ENCODE results near the gene ADARB2. TPM values are rescaled to one million over a fixed set of nuclear protein-coding genes. Genes with fewer than 3 reads are reported as not detected.

ADARB2 gene
- total and polyA plus RNA-seq, 4 donors = 0.55 to 0.70 (median 0.59) TPM; not detected in 1

DNA sequence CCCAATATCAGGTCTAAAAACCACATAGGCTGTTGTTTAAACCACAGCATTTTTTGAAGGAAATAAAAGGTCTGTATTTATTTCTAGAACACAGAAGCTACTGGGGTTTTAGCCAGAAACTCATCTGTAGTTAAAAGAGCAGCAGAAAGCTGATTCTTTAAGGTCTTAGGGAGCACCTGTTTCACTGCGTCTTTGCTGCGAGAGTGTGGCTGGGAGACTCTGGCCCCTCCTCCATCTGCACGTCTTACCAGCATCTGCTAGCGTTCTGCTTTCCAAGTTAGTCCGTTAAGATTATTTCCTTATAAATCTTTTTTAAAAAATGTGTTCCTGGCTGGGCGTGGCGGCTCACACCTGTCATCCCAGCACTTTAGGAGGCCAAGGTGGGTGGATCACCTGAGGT, 95.9 kb downstream of the ADARB2 start:
- TF ChIP-seq HNF4A (conservative IDR thresholded peaks at IDR 0.05) (no peak), JUND (IDR thresholded peaks at IDR 0.05) (no peak), FOXA2 (IDR thresholded peaks at IDR 0.05) (no peak), EGR1 (IDR thresholded peaks at IDR 0.05; ENCODE audit: low read depth in 2 of 2) (no peak), REST (IDR thresholded peaks at IDR 0.05) (no peak), RXRA (IDR thresholded peaks at IDR 0.05) (no peak), FOXA1 (IDR thresholded peaks at IDR 0.05) (no peak), SP1 (IDR thresholded peaks at IDR 0.05) (no peak), CTCF (IDR thresholded peaks at IDR 0.05; ENCODE audit: low read depth, low read length, missing input control) (no peak), GABPA (IDR thresholded peaks at IDR 0.05 in 1 of 2, conservative IDR thresholded peaks at IDR 0.05 in 1 of 2) (no peak), RAD21 (IDR thresholded peaks at IDR 0.05) (no peak), NR2F2 (IDR thresholded peaks at IDR 0.05) (no peak), ATF3 (IDR thresholded peaks at IDR 0.05) (no peak)
- TF ChIP-seq, protein P1, sequence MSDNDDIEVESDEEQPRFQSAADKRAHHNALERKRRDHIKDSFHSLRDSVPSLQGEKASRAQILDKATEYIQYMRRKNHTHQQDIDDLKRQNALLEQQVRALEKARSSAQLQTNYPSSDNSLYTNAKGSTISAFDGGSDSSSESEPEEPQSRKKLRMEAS (IDR thresholded peaks at IDR 0.05) = no peak
- H3K36me3 ChIP-seq (ENCODE audit: control insufficient read depth in 4 of 4, insufficient read depth in 3 of 4, low read depth in 1 of 4, low read length in 3 of 4) = no peaks in the 10 kb centered on the region
- no peak overlapping the region for H3K27ac ChIP-seq (ENCODE audit: low read depth in 1 of 2, low read length in 2 of 2)
- no peak for DNase-seq (ENCODE audit: low spot score)
- no peaks in the 10 kb centered on the region for H3K4me1 ChIP-seq (ENCODE audit: control insufficient read depth in 4 of 4, insufficient read depth in 4 of 4, low read length in 3 of 4)
- 64% methylated on average over 7 of the region's 7 CpGs for WGBS
- H3K9me3 ChIP-seq (ENCODE audit: control insufficient read depth in 4 of 4, low read length in 3 of 4) = peaks cover 0 to 2% (median 0%) of the 10 kb centered on the region in 4 donors
- no peak overlapping the region for H3K9ac ChIP-seq (ENCODE audit: low read depth in 1 of 2, low read length in 2 of 2)
- peaks cover 0 to 4% (median 2%) of the 10 kb centered on the region in 4 donors for H3K27me3 ChIP-seq (ENCODE audit: control insufficient read depth in 4 of 4, insufficient read depth in 4 of 4, low read length in 3 of 4)
- no peak overlapping the region for H3K4me3 ChIP-seq (ENCODE audit: low read depth in 1 of 3, low read length in 3 of 3)

GRCh38 chr10:1638889-1639419, 98.4 kb downstream of the ADARB2 start:
- WGBS = 81% methylated on average over 7 of the region's 7 CpGs
- Histone ChIP-seq H3K4me1 (ENCODE audit: control insufficient read depth in 4 of 4, insufficient read depth in 4 of 4, low read length in 3 of 4) (no peaks in the 10 kb centered on the region), H3K4me3 (ENCODE audit: low read depth in 1 of 3, low read length in 3 of 3) (no peak overlapping the region), H3K27me3 (ENCODE audit: control insufficient read depth in 4 of 4, insufficient read depth in 4 of 4, low read length in 3 of 4) (peaks cover 0 to 4% (median 0%) of the 10 kb centered on the region in 4 donors), H3K9me3 (ENCODE audit: control insufficient read depth in 4 of 4, low read length in 3 of 4) (no peaks in the 10 kb centered on the region), H3K9ac (ENCODE audit: low read depth in 1 of 2, low read length in 2 of 2) (no peak overlapping the region), H3K27ac (ENCODE audit: low read depth in 1 of 2, low read length in 2 of 2) (no peak overlapping the region), H3K36me3 (ENCODE audit: control insufficient read depth in 4 of 4, insufficient read depth in 3 of 4, low read depth in 1 of 4, low read length in 3 of 4) (no peaks in the 10 kb centered on the region)
- TF ChIP-seq NR2F2 (IDR thresholded peaks at IDR 0.05) = no peak
- TF ChIP-seq GABPA (IDR thresholded peaks at IDR 0.05 in 1 of 2, conservative IDR thresholded peaks at IDR 0.05 in 1 of 2) = no peak
- TF ChIP-seq HNF4A (conservative IDR thresholded peaks at IDR 0.05) = no peak
- TF ChIP-seq YY1 (IDR thresholded peaks at IDR 0.05) = no peak
- TF ChIP-seq RXRA (IDR thresholded peaks at IDR 0.05) = no peak
- no peak for DNase-seq (ENCODE audit: low spot score)
